IMR-90 (cell line): ENCODE measurements around the gene CD8B2.
A peak's percentile ranks its signal among the peaks of the same experiment; 100 is the strongest.

Source experiments
- CTCF ChIP-seq: conservative IDR thresholded peaks from 2 replicates; pipeline ENCODE4 v1.5.1; 2012; ENCODE audit warnings: mild to moderate bottlenecking, low read depth, low read length, improper control_type of control experiment
- POLR2A ChIP-seq: IDR thresholded peaks from 2 replicates; pipeline ENCODE4 v1.6.1; 2012; ENCODE audit warnings: mild to moderate bottlenecking, low read depth, low read length
- RAD21 ChIP-seq: IDR thresholded peaks from 2 replicates; pipeline ENCODE4 v1.6.1; 2012; ENCODE audit warnings: low read length, improper control_type of control experiment
- RFX5 ChIP-seq: IDR thresholded peaks from 2 replicates; pipeline ENCODE4 v1.8.0; 2012; ENCODE audit warnings: low read depth, mild to moderate bottlenecking, low read length, moderate library complexity
- USF2 ChIP-seq: fragments of 150-350 bp; IDR thresholded peaks from 2 replicates; pipeline ENCODE4 v1.6.1; 2017; ENCODE audit warnings: mild to moderate bottlenecking, antibody characterized with exemption, low read length, low read depth

GRCh38 chr2:106563195-106563594, 76.0 kb downstream of the CD8B2 start:
- TF ChIP-seq POLR2A: no peak
- peak; percentile 17; the same call in 1 of the 2 replicates for TF ChIP-seq CTCF
- TF ChIP-seq USF2: no peak
- TF ChIP-seq RAD21: peak; percentile 30; the same call in 1 of the 2 replicates
- no peak for TF ChIP-seq RFX5
